ENCODE results near the gene RHD. TPM values are rescaled to one million over a fixed set of nuclear protein-coding genes. Genes with fewer than 3 reads are reported as not detected.
"Not testable (repeated sequence)": the region's sequence is repeated elsewhere in the genome, so short reads cannot be mapped to it uniquely, and the experiment has no call there.

Gene RHD
- total RNA-seq, 2 donors from 2014 or later = 0.20 to 5.0 TPM

- H3K4me3 Mint-ChIP-seq = peak overlapping the region; percentile 98
- ATAC-seq (no peak), DNase-seq (peak in 1 of 3 donors; percentile 17)
- H3K27me3 Mint-ChIP-seq = no peaks in the 10 kb centered on the region
- H3K36me3 Mint-ChIP-seq (ENCODE audit: low read depth) = peaks cover 7% of the 10 kb centered on the region
- peak overlapping the region; percentile 99 for H3K27ac Mint-ChIP-seq
- H3K9me3 ChIP-seq (ENCODE audit: control insufficient read depth, low read length, poor library complexity, severe bottlenecking) = no peaks in the 10 kb centered on the region
- H3K4me1 Mint-ChIP-seq = peaks cover 41% of the 10 kb centered on the region
These were observed 25.7 kb upstream of the RHD start for GRCh38 chr1:25246600-25247023.

DNA sequence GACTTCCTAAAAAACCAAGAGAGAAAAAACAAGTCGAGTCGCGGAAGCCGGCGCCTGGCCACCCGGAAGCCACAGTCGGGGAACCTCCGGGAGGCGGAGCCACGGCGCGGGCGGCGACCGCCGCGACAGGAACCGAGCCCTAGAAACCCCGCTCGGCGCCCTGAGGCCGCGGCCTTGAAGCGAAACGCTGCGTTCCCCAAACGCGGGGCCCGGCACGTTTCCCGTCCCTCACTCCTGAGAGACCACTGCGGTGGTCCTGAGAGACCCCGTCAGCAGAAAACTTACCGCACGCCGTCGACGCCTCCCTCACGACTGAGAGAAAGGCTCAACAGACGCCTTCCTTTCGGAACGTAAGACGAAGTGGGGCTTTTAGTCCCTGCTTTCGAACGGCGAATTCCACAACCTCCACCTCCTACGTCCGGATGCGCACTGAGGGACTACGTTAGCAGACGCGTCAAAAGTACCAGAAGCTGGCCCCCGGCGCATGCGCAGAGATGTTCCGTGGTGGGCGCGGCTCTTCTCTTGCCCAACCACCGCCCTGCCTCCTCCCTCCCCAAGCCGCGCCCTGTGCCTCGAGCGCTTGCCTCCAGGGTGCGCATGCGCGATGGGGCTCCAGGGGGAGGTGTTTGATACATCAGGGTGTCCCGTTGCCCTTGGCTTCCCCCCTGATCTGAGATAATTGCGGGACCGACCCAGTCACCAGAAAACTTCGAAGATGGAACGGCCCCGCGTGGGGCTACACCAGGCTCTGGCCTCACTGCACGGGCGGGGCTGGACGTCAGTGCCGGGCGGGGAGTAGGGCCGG is 25.1 kb upstream of the RHD start, which contains the start of gene RSRP1:
TSS of gene RSRP1 (minus strand) at position 431 of the 805 bp plus-strand sequence. CDS start 491 bp downstream, outside the sequence.
- H3K9me3 ChIP-seq (ENCODE audit: control insufficient read depth, low read length, poor library complexity, severe bottlenecking) = no peaks in the 10 kb centered on the region
- DNase-seq (peak; percentile 100), ATAC-seq (peak; percentile 84)
- peak within 1 kb of the TSS; percentile 98 for H3K4me3 Mint-ChIP-seq
- no peaks in the 10 kb centered on the region for H3K27me3 Mint-ChIP-seq
- peaks cover 7% of the 10 kb centered on the region for H3K36me3 Mint-ChIP-seq (ENCODE audit: low read depth)
- peaks cover 40% of the 10 kb centered on the region for H3K4me1 Mint-ChIP-seq
- H3K27ac Mint-ChIP-seq = peak within 1 kb of the TSS; percentile 99

GRCh38 chr1:25247829-25248754 is 24.2 kb upstream of the RHD start:
- H3K9me3 ChIP-seq (ENCODE audit: control insufficient read depth, low read length, poor library complexity, severe bottlenecking) = no peaks in the 10 kb centered on the region
- H3K4me3 Mint-ChIP-seq = peak overlapping the region; percentile 98
- H3K27ac Mint-ChIP-seq = peak overlapping the region; percentile 99
- H3K27me3 Mint-ChIP-seq = no peaks in the 10 kb centered on the region
- H3K4me1 Mint-ChIP-seq = peaks cover 34% of the 10 kb centered on the region
- peaks cover 7% of the 10 kb centered on the region for H3K36me3 Mint-ChIP-seq (ENCODE audit: low read depth)
- ATAC-seq (peak; percentile 37), DNase-seq (no peak)

DNA sequence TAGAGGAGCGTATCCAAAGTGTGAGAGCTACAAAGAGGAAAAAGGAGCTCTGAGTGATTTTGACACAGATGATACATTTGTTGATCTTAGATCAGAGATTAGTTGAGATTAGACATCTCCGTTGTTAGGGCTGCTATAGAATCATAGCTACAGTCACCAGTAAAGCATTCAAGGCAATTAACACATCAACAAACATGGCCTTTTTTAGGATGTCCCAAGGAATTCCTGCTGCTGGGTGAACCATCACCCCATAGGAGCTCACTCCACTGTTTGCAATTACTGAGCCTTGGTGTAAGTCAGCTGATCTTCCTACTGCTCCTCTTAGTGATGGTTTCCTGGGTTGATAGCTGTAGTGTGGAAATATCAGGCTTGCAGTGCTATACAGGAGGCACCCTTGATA is 18.4 kb upstream of the RHD start:
- DNase-seq (no peak), ATAC-seq (no peak)
- no peaks in the 10 kb centered on the region for H3K9me3 ChIP-seq (ENCODE audit: control insufficient read depth, low read length, poor library complexity, severe bottlenecking)
- peaks cover 6% of the 10 kb centered on the region for H3K4me1 Mint-ChIP-seq
- no peaks in the 10 kb centered on the region for H3K36me3 Mint-ChIP-seq (ENCODE audit: low read depth)
- H3K27me3 Mint-ChIP-seq = no peaks in the 10 kb centered on the region
- H3K4me3 Mint-ChIP-seq = no peak overlapping the region
- H3K27ac Mint-ChIP-seq = no peak overlapping the region

GRCh38 chr1:25255706-25256577 is 16.4 kb upstream of the RHD start:
- H3K4me1 Mint-ChIP-seq = peaks cover 15% of the 10 kb centered on the region

GRCh38 chr1:25256578-25256965 is 15.7 kb upstream of the RHD start:
- H3K4me1 Mint-ChIP-seq = peaks cover 16% of the 10 kb centered on the region
- no peak overlapping the region for H3K27ac Mint-ChIP-seq
- H3K9me3 ChIP-seq (ENCODE audit: control insufficient read depth, low read length, poor library complexity, severe bottlenecking) = no peaks in the 10 kb centered on the region
- no peaks in the 10 kb centered on the region for H3K36me3 Mint-ChIP-seq (ENCODE audit: low read depth)
- no peak for DNase-seq
- no peak overlapping the region for H3K4me3 Mint-ChIP-seq
- no peaks in the 10 kb centered on the region for H3K27me3 Mint-ChIP-seq
- ATAC-seq = no peak

More at GRCh38 chr1:25255706-25256577, 16.4 kb upstream of the RHD start:
- no peaks in the 10 kb centered on the region for H3K9me3 ChIP-seq (ENCODE audit: control insufficient read depth, low read length, poor library complexity, severe bottlenecking)
- no peaks in the 10 kb centered on the region for H3K27me3 Mint-ChIP-seq
- no peak overlapping the region for H3K27ac Mint-ChIP-seq
- no peak overlapping the region for H3K4me3 Mint-ChIP-seq
- H3K36me3 Mint-ChIP-seq (ENCODE audit: low read depth) = no peaks in the 10 kb centered on the region
- ATAC-seq (no peak), DNase-seq (no peak)

DNA sequence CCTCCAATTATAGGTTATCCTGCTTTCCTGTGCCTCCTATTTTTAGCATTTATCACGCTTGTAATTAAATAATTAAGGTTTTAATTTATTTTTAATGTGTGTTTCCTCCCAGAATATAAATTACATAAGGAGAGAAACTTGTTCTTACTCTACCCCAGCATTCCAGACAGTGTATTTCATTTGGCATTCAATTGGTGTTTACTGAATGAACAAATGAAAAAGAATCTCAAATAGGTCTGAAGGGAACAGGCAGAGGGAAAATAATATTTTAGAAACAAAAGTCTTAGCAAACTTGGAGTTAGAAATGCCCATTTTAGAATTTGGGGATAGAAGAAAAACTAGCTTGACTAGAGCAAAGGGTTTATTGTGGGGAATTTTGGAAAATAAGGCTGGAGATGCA is 15.1 kb upstream of the RHD start:
- H3K9me3 ChIP-seq (ENCODE audit: control insufficient read depth, low read length, poor library complexity, severe bottlenecking) = no peaks in the 10 kb centered on the region
- no peak for ATAC-seq
- H3K27ac Mint-ChIP-seq = no peak overlapping the region
- H3K4me3 Mint-ChIP-seq = no peak overlapping the region
- H3K36me3 Mint-ChIP-seq (ENCODE audit: low read depth) = no peaks in the 10 kb centered on the region
- DNase-seq = no peak
- no peaks in the 10 kb centered on the region for H3K27me3 Mint-ChIP-seq
- peaks cover 16% of the 10 kb centered on the region for H3K4me1 Mint-ChIP-seq

GRCh38 chr1:25259813-25260212 is 12.5 kb upstream of the RHD start:
- Mint-ChIP-seq H3K27ac (peak overlapping the region; percentile 61), H3K4me1 (peaks cover 14% of the 10 kb centered on the region)
- H3K9me3 ChIP-seq (ENCODE audit: control insufficient read depth, low read length, poor library complexity, severe bottlenecking); H3K27me3 Mint-ChIP-seq; DNase-seq; H3K36me3 Mint-ChIP-seq (ENCODE audit: low read depth); H3K4me3 Mint-ChIP-seq: not testable (repeated sequence)
- ATAC-seq = peak; percentile 79

- Mint-ChIP-seq H3K27ac (peak overlapping the region; percentile 79), H3K4me1 (peaks cover 14% of the 10 kb centered on the region)
- H3K27me3 Mint-ChIP-seq; DNase-seq; H3K36me3 Mint-ChIP-seq (ENCODE audit: low read depth); ATAC-seq; H3K4me3 Mint-ChIP-seq; H3K9me3 ChIP-seq (ENCODE audit: control insufficient read depth, low read length, poor library complexity, severe bottlenecking): not testable (repeated sequence)
These were observed 12.0 kb upstream of the RHD start for GRCh38 chr1:25260336-25260735.

DNA sequence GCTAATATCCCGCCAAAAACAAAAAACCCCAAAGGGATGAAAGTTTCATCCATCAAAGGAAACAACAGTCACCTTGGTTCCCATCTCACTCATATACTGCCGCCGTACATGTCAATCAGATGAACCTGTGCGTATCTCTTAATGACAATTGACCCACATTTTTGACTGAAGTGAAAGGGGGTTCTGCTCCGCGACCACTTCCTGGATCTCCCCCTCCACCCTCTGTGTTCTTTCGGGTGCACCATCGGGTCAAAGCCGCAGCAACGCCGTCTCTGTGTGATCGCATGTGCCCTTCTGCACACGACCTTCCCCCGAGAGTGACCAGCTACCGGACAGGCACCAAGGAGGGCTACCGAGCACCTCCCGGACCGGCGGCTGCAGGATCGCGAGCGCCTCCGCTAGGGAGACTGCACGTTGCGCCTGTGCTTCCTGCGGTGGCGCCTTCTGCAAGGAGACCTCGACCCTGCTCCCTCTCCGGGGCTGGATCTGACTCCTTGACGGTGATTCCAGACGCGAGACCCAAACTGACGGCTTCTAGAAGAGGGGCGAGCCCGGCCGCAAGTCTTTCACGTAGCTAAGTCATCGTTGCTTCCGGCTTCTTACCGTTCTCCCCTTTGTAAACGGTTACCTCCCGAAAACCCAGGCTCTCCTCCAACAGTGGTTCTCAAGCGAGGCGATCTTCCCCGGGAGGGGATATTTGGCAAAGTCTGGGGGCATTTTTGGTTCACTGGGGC is 5.6 kb upstream of the RHD start:
- Mint-ChIP-seq H3K4me3 (peak overlapping the region; percentile 87), H3K27ac (peak overlapping the region; percentile 86)
- ATAC-seq = peak; percentile 27
- not testable (repeated sequence) for H3K36me3 Mint-ChIP-seq (ENCODE audit: low read depth); H3K27me3 Mint-ChIP-seq; H3K9me3 ChIP-seq (ENCODE audit: control insufficient read depth, low read length, poor library complexity, severe bottlenecking); H3K4me1 Mint-ChIP-seq; DNase-seq

GRCh38 chr1:25267288-25268142 is 4.8 kb upstream of the RHD start:
- not testable (repeated sequence) for H3K27me3 Mint-ChIP-seq; H3K36me3 Mint-ChIP-seq (ENCODE audit: low read depth); H3K9me3 ChIP-seq (ENCODE audit: control insufficient read depth, low read length, poor library complexity, severe bottlenecking); H3K4me1 Mint-ChIP-seq
- DNase-seq (peak; percentile 81 to 93 (median 88)), ATAC-seq (peak; percentile 80)
- Mint-ChIP-seq H3K4me3 (peak overlapping the region; percentile 83), H3K27ac (peak overlapping the region; percentile 87)
